ENCODE data around the gene ACACA. TPM values are rescaled to one million over a fixed set of nuclear protein-coding genes. Genes with fewer than 3 reads are reported as not detected.

The ACACA gene
- total and polyA plus RNA-seq, 2 donors from 2014 or later = 13.8 to 34.9 TPM

DNA sequence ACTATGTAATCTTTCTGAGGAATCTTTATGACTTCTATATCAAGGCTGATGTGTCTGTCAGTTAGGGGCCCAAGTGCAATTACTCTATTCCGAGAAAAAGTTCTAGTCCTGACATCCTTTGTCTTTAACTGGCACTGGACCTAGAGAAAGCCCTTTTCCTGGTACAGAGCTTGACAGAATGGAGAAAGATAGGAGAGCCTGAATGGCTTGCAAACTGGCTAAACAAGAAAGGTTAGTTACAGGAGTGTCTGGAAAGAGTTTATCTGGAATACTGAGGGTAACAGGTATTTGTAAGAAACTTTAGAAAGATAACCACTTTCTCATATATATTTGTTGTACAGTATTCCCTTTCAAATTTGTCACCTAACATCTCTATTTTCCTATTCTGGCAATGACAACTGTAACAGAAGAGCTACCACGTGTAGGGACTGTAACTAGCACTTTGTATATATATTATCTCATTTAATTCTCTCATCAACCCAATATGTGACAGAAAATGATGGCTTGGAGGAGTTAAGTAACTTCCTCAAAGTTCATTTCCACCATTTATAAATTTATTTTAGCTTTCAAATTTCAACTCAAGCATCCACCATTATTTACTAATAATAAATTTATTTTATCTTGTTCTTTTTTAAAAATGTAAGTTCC is 128.3 kb downstream of the ACACA start:
- H3K4me1 ChIP-seq (ENCODE audit: control insufficient read depth in 2 of 3, insufficient read depth in 2 of 3, low read depth in 1 of 3, low read length in 3 of 3) = no peaks in the 10 kb centered on the region
- intact Hi-C loops (cut with DNase I) = no loop called here
- H3K27me3 ChIP-seq (ENCODE audit: control insufficient read depth, insufficient read depth, low read length) = no peaks in the 10 kb centered on the region
- H3K9ac ChIP-seq (ENCODE audit: low read length in 3 of 3) = no peak overlapping the region
- no peak for DNase-seq
- no peak for FAIRE-seq
- no peak overlapping the region for H3K27ac ChIP-seq (ENCODE audit: low read depth in 2 of 2, low read length in 2 of 2)
- no peaks in the 10 kb centered on the region for H3K9me3 ChIP-seq (ENCODE audit: control insufficient read depth in 2 of 3, insufficient read depth in 1 of 3, low read length in 3 of 3)
- TF ChIP-seq, protein P1, sequence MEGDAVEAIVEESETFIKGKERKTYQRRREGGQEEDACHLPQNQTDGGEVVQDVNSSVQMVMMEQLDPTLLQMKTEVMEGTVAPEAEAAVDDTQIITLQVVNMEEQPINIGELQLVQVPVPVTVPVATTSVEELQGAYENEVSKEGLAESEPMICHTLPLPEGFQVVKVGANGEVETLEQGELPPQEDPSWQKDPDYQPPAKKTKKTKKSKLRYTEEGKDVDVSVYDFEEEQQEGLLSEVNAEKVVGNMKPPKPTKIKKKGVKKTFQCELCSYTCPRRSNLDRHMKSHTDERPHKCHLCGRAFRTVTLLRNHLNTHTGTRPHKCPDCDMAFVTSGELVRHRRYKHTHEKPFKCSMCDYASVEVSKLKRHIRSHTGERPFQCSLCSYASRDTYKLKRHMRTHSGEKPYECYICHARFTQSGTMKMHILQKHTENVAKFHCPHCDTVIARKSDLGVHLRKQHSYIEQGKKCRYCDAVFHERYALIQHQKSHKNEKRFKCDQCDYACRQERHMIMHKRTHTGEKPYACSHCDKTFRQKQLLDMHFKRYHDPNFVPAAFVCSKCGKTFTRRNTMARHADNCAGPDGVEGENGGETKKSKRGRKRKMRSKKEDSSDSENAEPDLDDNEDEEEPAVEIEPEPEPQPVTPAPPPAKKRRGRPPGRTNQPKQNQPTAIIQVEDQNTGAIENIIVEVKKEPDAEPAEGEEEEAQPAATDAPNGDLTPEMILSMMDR (IDR thresholded peaks at IDR 0.05; ENCODE audit: borderline replicate concordance, extremely low read depth, insufficient read depth) = no peak
- no peak overlapping the region for H3K4me3 ChIP-seq (ENCODE audit: low read length in 3 of 3)
- H3K36me3 ChIP-seq (ENCODE audit: control insufficient read depth in 2 of 3, insufficient read depth in 3 of 3, low read length in 3 of 3) = no peaks in the 10 kb centered on the region

DNA sequence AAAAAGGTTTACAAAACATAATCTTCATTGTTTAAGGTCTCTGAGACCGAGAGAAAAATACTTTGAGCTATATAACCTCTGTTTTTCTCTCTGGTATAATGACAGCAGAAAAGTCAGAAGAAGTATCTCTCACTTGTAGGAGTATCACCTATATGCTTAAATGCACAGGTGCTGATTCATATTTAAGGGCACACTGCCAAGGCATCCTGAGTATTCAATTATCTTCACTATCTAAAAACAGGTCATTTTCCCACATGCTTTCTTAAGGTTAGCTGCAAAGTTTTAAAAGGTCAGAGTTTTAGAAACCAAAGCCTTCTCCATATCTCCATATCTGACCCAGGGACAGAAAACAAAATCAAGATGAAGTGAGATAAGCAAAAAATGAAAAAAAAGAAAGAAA is 130.2 kb downstream of the ACACA start:
- Histone ChIP-seq H3K4me1 (ENCODE audit: control insufficient read depth in 2 of 3, insufficient read depth in 2 of 3, low read depth in 1 of 3, low read length in 3 of 3) (no peaks in the 10 kb centered on the region), H3K9ac (ENCODE audit: low read length in 3 of 3) (no peak overlapping the region), H3K36me3 (ENCODE audit: control insufficient read depth in 2 of 3, insufficient read depth in 3 of 3, low read length in 3 of 3) (no peaks in the 10 kb centered on the region), H3K27me3 (ENCODE audit: control insufficient read depth, insufficient read depth, low read length) (no peaks in the 10 kb centered on the region), H3K27ac (ENCODE audit: low read depth in 2 of 2, low read length in 2 of 2) (no peak overlapping the region), H3K4me3 (ENCODE audit: low read length in 3 of 3) (no peak overlapping the region), H3K9me3 (ENCODE audit: control insufficient read depth in 2 of 3, insufficient read depth in 1 of 3, low read length in 3 of 3) (no peaks in the 10 kb centered on the region)
- FAIRE-seq (no peak), DNase-seq (no peak)
- intact Hi-C loops (cut with DNase I) = no loop called here
- TF ChIP-seq, protein P1 (IDR thresholded peaks at IDR 0.05; ENCODE audit: borderline replicate concordance, extremely low read depth, insufficient read depth) = no peak

DNA sequence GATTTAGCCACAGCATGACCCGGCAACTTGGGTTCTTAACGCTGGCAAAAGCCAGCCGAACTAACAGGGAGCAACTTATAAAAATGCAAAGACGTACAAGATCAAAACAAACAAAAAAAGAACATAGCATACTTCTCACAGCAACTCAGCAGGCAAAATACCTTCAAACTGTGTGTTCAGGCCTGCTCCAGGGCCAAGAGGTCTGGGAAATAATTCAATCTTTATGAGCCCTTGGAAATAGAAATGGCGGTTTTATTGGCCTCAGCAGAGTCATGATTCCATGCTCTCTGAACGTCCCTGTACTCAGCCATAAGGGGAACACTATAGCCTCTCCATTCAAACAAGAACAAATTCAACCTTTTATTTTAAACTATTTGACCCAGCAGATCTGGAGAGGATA is 132.2 kb downstream of the ACACA start:
- no peak overlapping the region for H3K9ac ChIP-seq (ENCODE audit: low read length in 3 of 3)
- no peaks in the 10 kb centered on the region for H3K4me1 ChIP-seq (ENCODE audit: control insufficient read depth in 2 of 3, insufficient read depth in 2 of 3, low read depth in 1 of 3, low read length in 3 of 3)
- TF ChIP-seq, protein P1 (IDR thresholded peaks at IDR 0.05; ENCODE audit: borderline replicate concordance, extremely low read depth, insufficient read depth) = no peak
- H3K4me3 ChIP-seq (ENCODE audit: low read length in 3 of 3) = no peak overlapping the region
- H3K9me3 ChIP-seq (ENCODE audit: control insufficient read depth in 2 of 3, insufficient read depth in 1 of 3, low read length in 3 of 3) = no peaks in the 10 kb centered on the region
- H3K27ac ChIP-seq (ENCODE audit: low read depth in 2 of 2, low read length in 2 of 2) = no peak overlapping the region
- no peaks in the 10 kb centered on the region for H3K27me3 ChIP-seq (ENCODE audit: control insufficient read depth, insufficient read depth, low read length)
- peaks cover 0 to 2% (median 0%) of the 10 kb centered on the region in 3 donors for H3K36me3 ChIP-seq (ENCODE audit: control insufficient read depth in 2 of 3, insufficient read depth in 3 of 3, low read length in 3 of 3)
- intact Hi-C loops (cut with DNase I) = no loop called here
- FAIRE-seq (no peak), DNase-seq (peak in 3 of 5 donors; percentile 25 to 78 (median 70))

Measured in kidney (tissue), 14 donors.